HG02610 (cell line): ENCODE measurements around the gene FMNL2.
A peak's percentile ranks its signal among the peaks of the same experiment; 100 is the strongest.
"Not testable (repeated sequence)": the region's sequence is repeated elsewhere in the genome, so short reads cannot be mapped to it uniquely, and the experiment has no call there.

ENCODE experiments used
- ATAC-seq: cut with Tn5 transposase; IDR thresholded peaks from one replicate; pipeline ENCODE4 v1.9.1; 2021; ENCODE audit warnings: mild to moderate bottlenecking, moderate library complexity; ENCODE audit not compliant: unreplicated experiment

Gene FMNL2

GRCh38 chr2:152335016-152335725 lies at the start of gene FMNL2:
TSS of gene FMNL2 (plus strand) at chr2:152335174.
- peak; percentile 95 for ATAC-seq

GRCh38 chr2:152292991-152293390 lies 42.0 kb upstream of the FMNL2 start:
- no peak for ATAC-seq

- ATAC-seq: no peak
Observed at GRCh38 chr2:152297715-152298114, 37.3 kb upstream of the FMNL2 start.

GRCh38 chr2:152298754-152299153 lies 36.2 kb upstream of the FMNL2 start:
- ATAC-seq: no peak

GRCh38 chr2:152301131-152301530 lies 33.8 kb upstream of the FMNL2 start:
- ATAC-seq: no peak

GRCh38 chr2:152303951-152304350 lies 31.0 kb upstream of the FMNL2 start:
- no peak for ATAC-seq

- ATAC-seq: no peak
Observed at GRCh38 chr2:152304836-152305235, 30.1 kb upstream of the FMNL2 start.

GRCh38 chr2:152307863-152308262 lies 27.1 kb upstream of the FMNL2 start:
- ATAC-seq: no peak

GRCh38 chr2:152309352-152310214 lies 25.4 kb upstream of the FMNL2 start:
- no peak for ATAC-seq

GRCh38 chr2:152319822-152320570 lies 15.0 kb upstream of the FMNL2 start:
- ATAC-seq: no peak

GRCh38 chr2:152320814-152321213 lies 14.2 kb upstream of the FMNL2 start:
- no peak for ATAC-seq

- no peak for ATAC-seq
Observed at GRCh38 chr2:152322222-152322621, 12.8 kb upstream of the FMNL2 start.

GRCh38 chr2:152325126-152325525 lies 9.8 kb upstream of the FMNL2 start:
- not testable (repeated sequence) for ATAC-seq

GRCh38 chr2:152326710-152327109 lies 8.3 kb upstream of the FMNL2 start:
- ATAC-seq: no peak

- no peak for ATAC-seq
Observed at GRCh38 chr2:152328013-152328412, 7.0 kb upstream of the FMNL2 start.

GRCh38 chr2:152330235-152330866 lies 4.6 kb upstream of the FMNL2 start:
- ATAC-seq: no peak

GRCh38 chr2:152334701-152335015 lies 316 bp upstream of the FMNL2 start:
- no peak for ATAC-seq

- ATAC-seq: no peak
Observed at GRCh38 chr2:152335726-152336118, 748 bp downstream of the FMNL2 start.

- no peak for ATAC-seq
Observed at GRCh38 chr2:152336119-152336853, 1.3 kb downstream of the FMNL2 start.

- no peak for ATAC-seq
Observed at GRCh38 chr2:152336854-152337510, 2.0 kb downstream of the FMNL2 start.
